Fibroblast of skin of right quadriceps (primary cell): Measurements from ENCODE around the gene SELENOP.
"Not testable (repeated sequence)": the region's sequence is repeated elsewhere in the genome, so short reads cannot be mapped to it uniquely, and the experiment has no call there.

Experiments used
- DNase-seq: peaks from one replicate; pipeline ENCODE4 v3.0.0-alpha.2; 2013

SELENOP gene

GRCh38 chr5:42825422-42826148 is 13.9 kb upstream of the SELENOP start:
- DNase-seq: no peak

DNA sequence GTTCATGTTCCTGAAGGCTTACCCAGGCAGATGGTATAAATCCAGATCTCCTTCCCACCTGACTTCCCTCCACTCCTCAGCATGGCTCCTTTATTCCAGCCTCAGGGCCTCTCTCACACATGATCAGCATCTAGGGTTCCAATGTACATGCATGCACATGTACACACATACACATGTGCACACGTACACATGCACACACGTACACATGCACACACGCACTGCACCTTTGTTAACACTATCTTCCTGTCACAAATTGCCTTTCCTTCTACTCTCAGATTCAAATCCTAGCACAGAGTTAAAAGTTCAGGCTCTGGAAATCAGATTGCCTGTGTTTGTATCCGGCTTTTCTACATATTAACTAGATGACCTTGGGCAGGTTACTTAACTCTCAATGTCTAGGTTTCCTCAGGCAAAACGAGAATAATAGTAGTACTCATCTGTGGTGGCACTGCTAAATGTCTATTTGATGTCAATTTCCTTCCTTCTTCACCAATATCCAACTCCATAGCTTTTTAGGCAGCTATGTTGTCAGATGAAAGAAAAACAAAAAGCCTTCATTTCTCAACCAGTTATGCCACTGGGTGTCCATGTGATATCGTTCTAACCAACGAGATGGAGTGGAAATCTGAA is 12.8 kb upstream of the SELENOP start:
- no peak for DNase-seq

DNA sequence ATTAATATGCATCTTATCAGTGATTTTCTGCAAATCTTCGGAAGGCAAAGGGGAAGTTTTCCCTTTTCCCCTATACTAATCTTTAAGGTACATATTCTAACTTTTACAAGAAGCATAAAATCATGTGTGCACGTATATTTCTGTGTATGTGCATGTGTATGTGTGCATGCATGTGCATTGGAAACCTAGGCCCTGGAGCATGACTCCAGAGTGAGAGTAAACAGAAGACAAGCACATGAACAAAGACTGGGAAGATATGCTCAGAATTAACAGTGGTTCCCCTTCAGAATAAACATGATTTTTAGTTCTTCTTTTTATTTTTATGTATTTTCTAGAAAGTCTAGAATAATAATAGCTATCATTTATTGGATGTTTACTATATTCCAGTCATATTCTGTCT is 10.9 kb upstream of the SELENOP start:
- DNase-seq: no peak

GRCh38 chr5:42819745-42820144 is 8.1 kb upstream of the SELENOP start:
- no peak for DNase-seq

DNA sequence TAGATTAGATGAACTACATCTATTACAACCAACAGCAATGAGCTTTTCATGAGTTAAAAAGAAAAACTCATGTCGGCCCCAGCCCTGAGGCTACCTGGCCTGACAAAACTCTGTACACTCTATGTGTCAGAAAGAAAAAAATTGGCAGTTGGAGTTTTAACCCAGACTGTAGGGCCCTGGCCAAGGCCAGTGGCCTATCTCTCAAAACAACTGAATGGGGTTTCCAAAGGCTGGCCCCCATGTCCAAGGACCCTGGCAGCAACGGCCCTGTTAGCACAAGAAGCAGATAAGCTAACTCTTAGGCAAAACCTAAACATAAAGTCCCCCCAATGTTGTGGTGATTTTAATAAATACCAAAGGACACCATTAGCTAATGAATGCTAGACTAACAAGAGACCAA is 4.9 kb upstream of the SELENOP start:
- DNase-seq: not testable (repeated sequence)

DNA sequence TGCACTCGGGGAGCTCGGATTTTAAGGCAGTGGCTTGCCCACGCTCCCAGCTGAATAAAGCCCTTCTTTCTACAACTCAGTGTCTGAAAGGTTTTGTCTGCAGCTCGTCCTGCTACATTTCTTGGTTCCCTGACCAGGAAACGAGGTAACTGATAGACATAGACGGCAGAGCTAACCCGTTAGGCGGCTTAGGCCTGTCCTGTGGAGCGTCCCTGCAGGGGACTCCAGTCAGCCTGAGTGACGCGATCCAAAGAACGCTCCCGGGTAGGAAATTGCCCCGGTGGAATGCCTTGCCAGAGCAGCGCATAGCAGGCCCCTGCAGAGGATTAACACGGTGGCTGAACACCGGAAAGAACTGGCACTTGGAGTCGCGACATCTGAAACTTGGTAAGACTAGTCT is 1.8 kb upstream of the SELENOP start:
- DNase-seq: no peak

DNA sequence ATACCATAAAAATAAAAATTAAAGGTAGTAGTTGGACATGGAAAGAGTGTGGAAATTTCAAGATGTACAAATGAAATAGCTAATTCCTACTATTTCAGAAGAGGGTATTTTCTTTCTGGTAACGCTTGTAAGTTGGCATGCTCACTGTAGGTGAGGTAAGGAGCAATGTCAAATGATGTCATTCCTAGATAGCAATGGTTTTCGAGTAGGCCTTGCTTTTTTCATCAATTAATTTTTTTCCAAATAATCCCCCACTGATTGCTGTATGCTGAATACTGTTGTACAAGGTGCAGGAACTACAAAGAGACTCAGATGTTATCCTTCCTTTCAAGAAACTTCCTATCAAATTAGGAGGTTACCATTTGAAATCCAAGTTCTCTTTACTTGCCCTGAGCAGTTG is 928 bp upstream of the SELENOP start:
- no peak for DNase-seq

DNA sequence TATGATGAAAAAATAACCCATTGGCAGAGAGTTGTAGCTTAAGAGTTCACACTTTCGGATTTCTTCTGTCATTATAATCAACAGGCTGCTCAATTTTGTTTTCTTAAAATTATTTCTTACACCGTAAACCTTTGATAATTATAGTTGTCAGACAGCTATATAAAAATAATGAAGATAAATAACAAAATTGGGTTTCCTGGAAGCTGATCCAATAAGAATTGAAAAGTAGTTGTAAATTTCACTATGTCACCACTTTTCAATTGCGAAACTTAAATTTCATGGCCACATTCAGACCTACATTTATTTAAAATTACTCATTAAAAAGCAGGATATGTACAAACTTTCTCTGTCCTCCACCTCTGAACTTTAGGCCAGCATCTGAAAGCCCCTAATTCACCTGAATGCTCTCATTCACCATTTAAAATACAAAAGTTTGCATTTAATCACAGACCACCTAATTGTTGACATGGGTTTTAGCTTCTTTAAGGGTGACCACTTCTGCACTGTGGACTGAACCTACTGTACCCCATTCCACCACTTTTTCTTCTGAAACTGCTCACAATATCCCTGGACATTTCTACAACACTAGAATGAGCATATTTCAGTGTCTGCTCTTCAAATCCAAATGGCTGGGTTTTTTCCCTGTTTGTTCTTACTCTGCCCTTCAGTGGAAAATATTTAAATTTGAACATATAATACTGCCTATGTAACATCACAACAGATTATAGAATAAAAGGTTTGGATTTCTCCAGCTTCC is 680 bp downstream of the SELENOP start:
- no peak for DNase-seq

- DNase-seq: no peak
Measured at GRCh38 chr5:42808888-42809611, 2.6 kb downstream of the SELENOP start.

DNA sequence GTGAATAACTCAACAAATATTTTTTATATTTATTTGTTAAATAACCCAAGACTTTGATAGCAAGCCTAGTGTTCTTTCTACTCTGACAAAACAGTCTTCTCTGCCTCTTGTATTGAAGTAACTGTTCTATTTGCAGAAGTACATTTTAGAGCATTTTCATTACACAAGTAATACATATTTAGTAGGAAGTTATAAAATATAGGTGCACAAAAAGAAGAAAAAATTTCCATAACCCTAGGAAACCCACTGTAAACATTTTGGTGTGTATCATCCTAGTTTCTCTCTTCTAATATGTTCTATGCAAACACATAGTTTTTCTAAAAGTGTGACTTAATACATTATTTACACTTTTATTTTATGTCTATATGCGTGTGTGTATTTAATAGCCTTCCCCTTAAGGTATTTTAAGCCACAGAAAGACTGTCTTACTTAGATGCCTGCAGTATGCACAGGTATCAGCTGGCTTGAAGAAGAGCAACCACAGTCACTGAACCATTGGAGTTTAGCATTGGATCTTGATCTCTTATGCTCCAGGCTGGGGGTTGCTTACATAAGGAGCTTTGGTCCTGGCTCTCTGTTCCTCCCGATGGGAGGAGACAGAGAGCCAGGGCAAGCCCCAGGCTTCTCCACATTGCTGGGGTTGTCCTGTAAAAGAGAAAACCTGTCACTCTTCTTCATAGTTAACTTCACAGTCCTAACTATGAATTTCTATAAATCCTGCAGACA is 3.8 kb downstream of the SELENOP start:
- DNase-seq: no peak

- DNase-seq: no peak
Measured at GRCh38 chr5:42806701-42807262, 4.9 kb downstream of the SELENOP start.

GRCh38 chr5:42806004-42806700 is 5.5 kb downstream of the SELENOP start:
- no peak for DNase-seq

DNA sequence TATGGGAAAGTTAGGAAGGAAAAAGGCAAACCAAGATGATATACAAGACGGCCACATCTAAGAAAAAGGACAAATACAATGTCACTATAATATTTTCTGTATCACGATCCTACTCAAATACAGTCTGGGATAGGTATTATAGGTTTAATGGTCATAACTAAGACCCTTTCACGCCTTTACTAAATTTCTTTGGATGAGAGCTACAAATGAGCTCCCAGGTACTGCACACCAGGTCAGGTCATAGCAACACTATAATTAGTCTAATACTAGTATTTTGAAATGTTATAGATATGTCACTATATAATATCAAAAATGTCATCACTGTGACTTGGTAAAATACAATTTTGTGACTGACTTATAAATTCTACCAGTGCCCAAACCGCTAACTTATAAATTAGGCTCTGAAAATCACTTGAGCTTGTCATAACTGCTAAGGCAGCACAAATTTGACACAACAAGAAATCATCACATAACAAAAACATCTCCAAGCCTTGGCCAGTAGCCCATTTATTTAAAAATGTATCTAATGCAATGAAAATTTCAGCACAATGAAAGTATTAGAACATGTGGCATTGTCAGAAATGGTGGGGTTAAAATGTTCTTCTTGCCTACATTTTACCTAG is 6.9 kb downstream of the SELENOP start:
- no peak for DNase-seq

- no peak for DNase-seq
Measured at GRCh38 chr5:42801516-42802166, 10.1 kb downstream of the SELENOP start.

DNA sequence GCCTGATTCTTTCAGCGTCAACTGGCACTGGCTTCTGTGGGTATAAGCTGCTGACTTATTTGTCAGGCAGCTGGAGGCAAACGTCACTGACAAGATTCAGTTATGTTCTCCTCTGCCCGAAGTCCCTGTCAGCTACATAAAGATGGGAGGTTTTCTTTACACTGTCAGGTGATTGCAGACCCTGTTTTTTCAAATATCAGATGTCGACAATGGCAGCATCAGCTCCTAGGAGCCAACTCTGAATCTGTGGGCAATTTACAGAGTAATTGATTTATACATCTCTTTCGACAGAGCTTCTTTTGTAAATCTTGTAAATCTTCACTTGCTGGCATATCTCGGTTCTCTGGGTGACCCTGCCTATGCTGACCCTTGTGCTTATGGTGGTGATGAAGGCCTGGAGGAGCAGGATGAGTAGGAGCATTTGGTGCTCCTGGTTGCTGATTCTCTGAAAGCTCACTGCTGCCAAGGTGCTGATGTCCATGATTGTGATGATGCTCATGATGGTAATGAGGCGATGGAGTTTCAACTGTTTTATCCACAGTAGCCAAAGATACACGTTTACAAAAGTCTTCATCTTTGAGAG is 10.9 kb downstream of the SELENOP start:
- DNase-seq: no peak

DNA sequence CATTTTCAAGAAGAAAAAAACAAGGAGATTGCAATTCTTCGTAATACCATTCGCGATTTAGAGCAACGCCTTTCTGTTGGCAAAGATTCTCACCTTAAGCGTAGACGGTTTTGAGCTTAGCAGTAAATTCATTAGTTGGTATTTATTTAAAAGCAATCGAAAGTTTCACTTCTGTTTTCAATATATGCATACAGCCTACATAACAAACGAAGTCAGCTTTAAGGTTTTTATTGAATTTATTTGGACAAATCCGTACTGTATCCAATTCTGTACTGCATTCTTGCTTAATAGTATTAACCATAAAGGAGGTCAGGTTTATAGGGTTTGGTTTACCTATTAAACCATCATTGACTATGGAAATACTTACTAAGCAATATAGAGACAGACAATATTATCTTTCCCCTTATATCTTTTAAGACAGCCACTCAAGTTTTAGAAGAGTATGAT is 12.0 kb downstream of the SELENOP start:
- no peak for DNase-seq

- no peak for DNase-seq
Measured at GRCh38 chr5:42799241-42799608, 12.5 kb downstream of the SELENOP start.

GRCh38 chr5:42798284-42799240 is 13.1 kb downstream of the SELENOP start:
- DNase-seq: no peak

DNA sequence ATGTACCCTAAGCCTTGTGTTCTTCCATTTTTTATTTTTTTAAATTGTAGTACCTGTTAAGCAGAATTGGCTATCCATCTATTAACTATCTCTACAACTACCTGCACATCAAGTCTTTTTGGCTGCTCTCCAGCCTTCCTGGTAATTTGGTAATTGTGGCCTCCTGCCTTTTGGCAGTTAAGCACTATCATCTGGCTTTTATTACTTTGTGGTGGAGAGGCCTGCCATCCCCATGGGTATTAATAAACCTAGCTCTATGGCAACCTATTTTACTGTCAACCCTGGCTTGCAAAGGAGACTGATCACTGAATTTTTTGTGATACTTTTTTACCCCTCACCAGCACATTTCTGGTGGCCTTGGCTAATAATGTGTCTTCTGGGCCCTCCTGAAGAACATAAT is 20.5 kb downstream of the SELENOP start:
- peak; percentile 48 for DNase-seq
